ENCODE results near the gene CES2.
"Not testable (repeated sequence)": the region's sequence is repeated elsewhere in the genome, so short reads cannot be mapped to it uniquely, and the experiment has no call there.

CES2 gene, protein sequence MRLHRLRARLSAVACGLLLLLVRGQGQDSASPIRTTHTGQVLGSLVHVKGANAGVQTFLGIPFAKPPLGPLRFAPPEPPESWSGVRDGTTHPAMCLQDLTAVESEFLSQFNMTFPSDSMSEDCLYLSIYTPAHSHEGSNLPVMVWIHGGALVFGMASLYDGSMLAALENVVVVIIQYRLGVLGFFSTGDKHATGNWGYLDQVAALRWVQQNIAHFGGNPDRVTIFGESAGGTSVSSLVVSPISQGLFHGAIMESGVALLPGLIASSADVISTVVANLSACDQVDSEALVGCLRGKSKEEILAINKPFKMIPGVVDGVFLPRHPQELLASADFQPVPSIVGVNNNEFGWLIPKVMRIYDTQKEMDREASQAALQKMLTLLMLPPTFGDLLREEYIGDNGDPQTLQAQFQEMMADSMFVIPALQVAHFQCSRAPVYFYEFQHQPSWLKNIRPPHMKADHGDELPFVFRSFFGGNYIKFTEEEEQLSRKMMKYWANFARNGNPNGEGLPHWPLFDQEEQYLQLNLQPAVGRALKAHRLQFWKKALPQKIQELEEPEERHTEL

DNA sequence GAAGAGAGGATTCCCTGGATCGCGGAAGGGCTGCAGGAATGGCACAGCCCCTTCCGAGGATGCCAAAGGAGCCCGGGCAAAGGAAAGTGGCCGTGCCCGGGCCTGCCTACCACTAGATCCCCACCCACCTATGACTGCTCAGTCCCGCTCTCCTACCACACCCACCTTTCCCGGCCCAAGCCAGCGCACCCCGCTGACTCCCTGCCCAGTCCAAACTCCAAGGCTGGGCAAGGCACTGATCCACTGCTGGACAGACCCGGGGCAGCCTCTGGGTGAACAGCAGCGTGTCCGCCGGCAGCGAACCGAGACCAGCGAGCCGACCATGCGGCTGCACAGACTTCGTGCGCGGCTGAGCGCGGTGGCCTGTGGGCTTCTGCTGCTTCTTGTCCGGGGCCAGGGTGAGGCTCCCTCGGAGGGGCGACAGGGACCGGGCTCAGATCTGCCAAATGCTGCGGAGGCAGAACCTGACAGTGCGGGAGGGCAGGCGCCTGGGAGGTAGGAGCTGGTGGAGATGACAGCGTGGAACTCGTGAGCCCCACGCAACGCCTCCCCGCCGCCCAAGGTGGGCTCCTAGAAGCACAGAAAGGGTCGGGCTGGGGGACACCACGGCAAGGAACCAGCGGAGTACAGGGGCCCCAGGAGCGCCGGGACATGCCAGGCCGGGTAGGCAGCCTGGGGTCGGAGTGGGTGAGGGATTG is at the start of gene CES2:
Gene CES2 (plus strand): TSS at position 203 of the 698 bp plus-strand sequence. CDS start 120 bp downstream, at position 323.
- DNase-seq: no peak

GRCh38 chr16:66886321-66886720 is 49.0 kb upstream of the CES2 start:
- no peak for DNase-seq

GRCh38 chr16:66886914-66887313 is 48.4 kb upstream of the CES2 start:
- no peak for DNase-seq

GRCh38 chr16:66888647-66889615 is 46.4 kb upstream of the CES2 start:
- no peak for DNase-seq

DNA sequence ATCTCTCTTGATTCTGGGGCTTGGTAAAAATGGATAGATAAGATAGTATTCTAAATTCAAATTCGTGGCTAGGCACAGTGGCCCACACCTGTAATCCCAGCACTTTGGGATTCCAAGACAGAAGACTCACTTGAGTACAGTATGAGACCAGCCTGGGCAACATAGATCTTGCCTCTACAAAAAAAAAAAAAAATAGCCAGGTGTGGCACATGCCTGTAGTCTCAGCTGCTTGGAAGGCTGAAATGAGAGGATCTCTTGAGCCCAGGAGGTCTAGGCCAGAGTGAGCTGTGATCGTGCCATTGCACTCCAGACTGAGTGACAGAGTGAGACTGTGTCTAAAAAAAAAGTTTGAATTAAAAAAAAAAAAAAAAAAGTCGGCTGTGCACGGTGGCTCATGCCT is 45.7 kb upstream of the CES2 start:
- DNase-seq: no peak

- no peak for DNase-seq
Measured at GRCh38 chr16:66890799-66891198, 44.5 kb upstream of the CES2 start.

- DNase-seq: no peak
Measured at GRCh38 chr16:66891360-66891759, 44.0 kb upstream of the CES2 start.

DNA sequence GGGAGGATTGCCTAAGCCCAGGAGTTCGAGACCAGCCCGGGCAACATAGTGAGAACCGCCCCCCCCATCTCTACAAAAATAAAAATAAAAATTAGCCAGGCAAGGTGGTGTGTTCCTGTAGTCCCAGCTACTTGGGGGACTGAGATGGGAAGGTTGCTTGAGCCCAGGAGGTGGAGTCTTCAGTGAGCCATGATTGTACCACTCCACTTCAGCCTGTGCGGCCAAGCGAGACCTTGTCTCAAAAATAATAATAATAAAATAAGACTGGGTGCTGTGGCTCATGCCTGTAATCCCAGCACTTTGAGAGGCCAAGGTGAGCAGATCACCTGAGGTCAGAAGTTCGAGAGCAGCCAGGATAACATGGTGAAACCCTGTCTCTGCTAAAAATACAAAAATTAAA is 43.5 kb upstream of the CES2 start:
- DNase-seq: no peak

DNA sequence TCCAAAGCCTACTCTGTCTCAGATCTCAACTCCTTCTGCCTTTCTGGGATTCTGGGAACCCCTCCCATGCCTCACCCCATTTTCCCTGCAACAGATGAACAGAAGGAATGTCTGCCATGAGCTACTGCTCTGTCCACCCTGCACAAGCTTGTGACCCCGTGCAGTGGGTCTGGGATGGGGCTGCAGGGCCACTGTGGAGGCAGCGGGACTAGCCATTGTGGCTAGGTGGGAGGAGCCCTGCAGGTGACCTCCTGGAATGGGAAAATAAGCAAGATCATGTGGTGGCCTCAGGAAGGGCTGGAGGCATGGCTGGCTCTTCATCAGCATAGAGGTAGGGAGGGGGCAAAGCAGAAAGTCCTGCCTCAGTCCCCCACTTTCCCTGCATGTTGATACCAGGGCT is 41.3 kb upstream of the CES2 start:
- no peak for DNase-seq

DNA sequence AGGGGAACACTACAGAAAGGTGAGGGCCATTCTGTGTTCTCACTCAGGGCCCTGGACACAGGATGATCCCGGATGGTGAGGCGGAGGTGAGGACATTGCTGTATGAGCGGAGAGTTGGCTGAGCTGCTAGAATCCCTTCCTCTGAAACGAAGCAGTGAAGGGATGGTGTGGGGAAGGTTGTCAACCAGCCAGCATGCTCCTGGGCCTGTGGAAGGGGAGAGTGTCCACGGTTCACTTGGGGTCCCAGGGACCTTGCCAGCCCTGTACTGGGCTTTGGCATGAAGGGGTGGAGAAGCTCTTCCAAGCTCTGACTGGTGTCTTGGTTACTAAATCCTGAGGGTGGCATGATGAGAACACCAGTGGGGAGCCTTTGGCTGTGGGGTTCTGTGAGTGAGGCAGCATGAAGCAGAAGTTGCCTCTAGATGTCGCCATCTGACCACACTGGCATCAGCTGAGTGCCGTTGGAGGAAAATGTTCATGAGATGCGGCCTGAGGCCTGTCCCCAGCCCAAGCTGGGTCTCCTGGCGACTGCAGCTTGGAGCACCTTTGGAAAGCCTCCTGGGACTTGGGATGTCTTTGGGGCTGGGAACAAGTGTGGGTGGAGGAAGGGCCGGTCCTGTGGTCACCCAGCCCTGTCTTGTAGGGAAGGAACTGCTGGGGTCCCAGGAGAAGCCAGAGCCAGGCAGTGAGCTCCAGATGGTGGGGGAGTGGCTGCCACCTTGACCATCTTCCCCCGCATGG is 40.2 kb upstream of the CES2 start:
- peak; percentile 43 to 55 for DNase-seq

DNA sequence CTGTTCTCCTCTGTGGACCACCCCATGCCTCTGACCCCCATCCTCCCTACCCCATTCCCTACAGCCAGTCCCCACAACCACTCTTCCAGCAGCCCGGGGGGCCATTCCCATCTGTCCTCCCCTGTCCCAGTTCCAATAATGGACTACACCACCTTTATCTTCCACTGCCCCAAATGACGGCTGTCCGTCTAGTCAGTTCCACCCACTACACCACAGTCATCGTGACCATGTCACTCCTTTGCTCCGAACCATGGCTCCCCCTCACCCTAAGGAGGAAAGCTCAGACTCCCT is 39.7 kb upstream of the CES2 start:
- no peak for DNase-seq

DNA sequence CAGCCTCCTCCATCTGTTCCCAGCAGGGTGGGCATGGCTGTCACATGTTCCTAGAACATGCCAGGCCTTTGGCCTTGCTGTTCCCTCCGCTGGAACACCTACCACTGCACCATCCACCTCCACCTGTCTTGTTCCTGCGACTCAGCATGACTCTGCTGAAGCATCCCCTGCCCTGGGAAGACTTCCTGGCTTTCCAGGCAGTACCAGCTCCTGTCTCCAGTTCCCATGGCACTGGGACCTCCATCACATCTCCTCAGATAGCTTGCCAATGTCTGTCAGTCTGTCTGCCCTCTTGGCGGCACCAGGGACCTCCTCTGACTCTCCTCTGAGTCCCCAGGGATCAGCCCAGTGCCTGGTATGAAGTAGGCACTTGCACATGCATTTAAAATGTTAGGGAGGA is 39.3 kb upstream of the CES2 start:
- no peak for DNase-seq

- DNase-seq: not testable (repeated sequence)
Measured at GRCh38 chr16:66896682-66897081, 38.6 kb upstream of the CES2 start.

DNA sequence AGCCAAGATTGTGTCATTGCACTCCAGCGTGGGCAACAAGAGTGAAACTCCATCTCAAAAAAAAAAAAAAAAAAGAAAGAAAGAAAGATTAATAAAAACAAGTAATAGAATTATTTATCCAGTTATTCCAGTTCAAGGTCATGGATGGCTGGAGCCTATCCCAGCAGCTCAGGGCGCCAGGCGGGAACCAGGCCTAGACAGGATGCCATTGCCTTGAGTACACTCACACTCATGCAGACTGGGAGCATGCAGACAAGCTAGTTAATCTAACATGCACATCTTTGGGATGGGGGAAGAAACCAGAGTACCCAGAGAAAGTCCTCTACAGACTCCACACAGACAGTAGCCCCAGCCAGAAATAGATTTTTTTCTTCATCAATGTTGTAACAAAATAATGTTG is 37.1 kb upstream of the CES2 start:
- no peak for DNase-seq

GRCh38 chr16:66898933-66899309 is 36.4 kb upstream of the CES2 start:
- DNase-seq: no peak

- DNase-seq: no peak
Measured at GRCh38 chr16:66899310-66899944, 35.9 kb upstream of the CES2 start.

GRCh38 chr16:66899945-66900710 is 35.2 kb upstream of the CES2 start:
- no peak for DNase-seq

DNA sequence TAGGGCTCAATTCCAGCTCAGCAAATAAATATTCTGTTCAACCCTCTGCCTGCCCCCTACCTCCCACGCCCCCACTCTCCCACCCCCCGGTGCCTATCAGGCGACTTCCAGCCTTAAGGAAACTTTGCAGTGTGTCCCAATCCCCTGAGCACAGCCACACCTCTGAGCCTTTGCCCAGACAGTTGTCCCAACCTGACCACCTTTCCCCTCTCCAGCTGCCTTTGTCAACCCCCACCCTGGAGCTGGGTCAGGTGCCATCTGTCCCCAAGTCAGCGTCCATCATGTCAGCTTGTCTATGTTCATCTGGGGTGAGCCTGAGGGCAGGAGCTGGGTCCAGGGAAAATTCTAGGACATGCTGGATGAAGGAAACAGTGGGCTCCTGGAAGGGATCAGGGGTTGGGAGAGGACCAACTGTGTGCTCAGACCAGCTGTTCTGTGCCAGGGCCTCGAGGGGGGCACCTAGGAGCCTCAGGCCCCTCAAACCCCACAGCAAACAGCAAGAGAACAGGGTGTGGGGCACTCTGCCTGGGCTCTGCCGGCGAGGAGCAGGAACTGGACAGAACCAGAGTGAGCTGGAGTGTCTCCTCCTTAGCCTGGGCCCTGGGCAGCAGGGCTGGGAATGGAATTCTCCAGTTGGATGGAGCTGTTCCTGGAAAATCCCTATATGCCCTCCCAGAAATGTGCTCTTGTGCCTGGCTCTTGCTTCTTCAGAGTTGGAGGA is 34.4 kb upstream of the CES2 start:
- no peak for DNase-seq

DNA sequence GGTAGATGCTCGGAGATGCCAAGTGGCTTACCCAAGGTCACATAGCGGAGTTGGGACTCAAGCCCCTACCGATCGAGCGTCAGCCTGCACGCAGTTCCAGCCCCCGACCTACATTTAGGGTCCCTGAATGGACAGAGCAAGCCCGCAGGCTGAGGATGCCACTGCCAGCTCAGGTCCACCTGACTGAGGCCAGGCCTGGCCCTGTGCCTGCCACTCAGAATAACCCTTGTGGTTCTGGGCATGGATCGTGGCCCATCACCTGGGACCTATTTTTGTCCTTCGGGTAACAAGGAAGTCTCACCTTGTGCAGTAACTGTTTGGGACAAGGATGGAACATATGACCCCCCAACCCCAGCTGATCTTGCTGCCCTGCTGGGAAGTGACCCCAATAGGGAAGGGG is 33.7 kb upstream of the CES2 start:
- no peak for DNase-seq

All from NCI-H2081 (cell line).